Activated CD8-positive, alpha-beta memory T cell treated with anti-CD3 and anti-CD28 coated beads for 24 hours (primary cell): ENCODE measurements around the gene GSE1.

Source experiments
- DNase-seq: peaks from one replicate; pipeline ENCODE4 v3.0.0-alpha.2; 2020

Gene GSE1

DNA sequence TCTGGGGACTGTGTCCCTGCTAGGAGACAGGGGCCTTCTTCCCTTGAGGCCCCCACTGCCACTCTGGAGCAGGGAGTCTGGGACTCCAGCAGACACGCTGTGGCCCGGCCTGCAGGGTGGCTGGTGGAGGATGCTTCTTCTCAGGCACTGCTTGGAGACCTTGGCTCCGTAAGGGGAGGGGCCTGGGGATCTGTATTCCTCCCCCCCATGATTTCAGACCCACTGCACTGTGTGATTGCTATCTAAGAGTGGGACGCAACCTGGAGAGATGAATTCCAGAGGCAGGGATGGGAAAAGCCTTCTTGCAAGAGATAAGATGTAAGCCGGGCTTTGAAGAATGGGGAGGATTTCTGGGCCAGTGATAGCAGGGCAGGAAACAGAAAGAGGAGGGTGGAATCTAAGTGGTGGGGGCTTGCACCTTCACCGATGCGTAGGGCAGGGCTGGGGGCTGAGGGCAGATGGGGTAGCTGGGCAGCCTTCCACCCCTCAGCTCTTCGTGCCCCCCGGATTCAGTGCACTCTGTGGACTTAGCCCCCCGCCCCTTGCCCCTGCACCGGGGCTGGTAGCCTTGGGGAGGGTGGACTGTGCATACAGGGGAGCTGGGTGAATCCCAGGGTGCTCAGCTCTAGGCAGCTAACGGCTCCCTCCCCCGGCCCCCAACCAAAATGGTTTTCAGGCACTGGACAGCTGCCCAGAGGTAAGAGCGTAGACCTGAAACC lies 5.2 kb upstream of the GSE1 start:
- DNase-seq: no peak

DNA sequence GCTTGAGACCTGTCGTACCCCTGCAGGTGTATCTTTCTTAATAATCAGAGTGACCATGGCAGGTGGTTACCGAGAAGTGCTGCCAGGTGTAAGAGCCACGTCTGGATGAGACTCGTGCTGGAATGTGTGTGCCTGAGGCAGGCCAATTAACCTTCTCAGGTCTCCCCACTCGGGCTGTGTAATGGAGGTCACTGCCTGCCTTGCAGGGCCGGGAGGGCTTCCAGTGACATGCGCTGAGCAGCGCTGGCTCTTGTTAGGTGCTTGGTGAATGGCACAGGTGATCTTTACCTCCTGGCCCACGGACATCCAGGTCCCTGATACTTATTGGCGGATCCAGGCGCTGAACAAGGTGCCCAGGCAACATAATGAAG lies 4.6 kb upstream of the GSE1 start:
- no peak for DNase-seq

DNA sequence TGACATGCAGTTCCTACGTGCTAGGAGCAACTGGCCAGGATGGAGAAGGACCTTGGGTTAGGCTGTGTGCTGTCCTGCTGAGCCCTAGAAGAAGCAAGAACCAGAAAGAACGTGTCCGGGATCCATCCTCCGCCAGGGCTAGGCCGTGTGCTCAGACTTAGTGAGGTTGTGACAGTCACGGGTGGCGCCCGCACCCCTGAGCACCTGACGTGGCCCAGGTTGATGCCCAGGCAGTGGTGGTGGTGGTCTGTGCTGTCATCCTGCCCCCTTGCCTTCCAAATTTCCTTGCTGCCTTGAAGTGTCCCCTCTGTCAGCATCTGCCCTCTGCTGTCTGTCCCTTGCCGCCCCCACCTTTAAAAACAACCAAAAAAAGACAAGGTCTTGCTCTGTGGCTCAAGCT lies 4.2 kb upstream of the GSE1 start:
- DNase-seq: no peak

DNA sequence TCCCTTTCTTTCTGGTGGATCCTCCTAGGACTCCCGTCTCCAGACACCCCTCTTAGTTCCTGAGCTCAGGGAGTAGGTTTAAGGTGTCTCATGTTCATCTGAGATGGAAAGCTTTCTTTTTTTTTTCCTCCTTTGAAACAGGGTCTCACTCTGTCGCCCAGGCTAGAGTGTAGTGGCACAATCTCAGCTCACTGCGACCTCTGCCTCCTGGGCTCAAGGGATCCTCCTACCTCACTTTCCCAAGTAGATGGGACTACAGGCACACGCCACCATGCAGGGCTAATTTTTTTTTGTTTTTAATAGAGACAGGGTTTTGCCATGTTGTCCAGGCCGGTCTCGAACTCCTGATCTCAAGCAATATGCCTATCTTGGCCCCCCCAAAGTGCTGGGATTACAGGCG lies 3.6 kb upstream of the GSE1 start:
- DNase-seq: no peak

DNA sequence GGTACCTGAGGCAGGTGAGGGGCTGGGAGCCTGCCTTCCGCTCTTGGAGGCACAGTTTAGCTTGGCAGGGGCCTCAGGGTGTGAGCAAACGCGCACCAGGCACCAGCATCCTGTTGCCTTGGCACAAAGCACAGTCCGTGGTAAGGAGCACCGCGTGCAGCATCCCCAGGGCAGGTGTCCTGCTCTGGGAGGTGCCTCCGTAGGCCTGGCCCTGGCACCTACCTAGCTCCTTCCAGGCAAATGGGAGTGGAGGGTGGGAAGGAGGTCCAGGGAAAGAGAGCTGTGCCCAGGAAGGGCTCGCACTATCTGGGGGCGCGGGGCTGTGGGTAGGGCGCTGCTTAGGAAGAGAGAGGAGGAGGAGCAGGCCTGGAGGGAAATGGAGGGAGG lies 3.1 kb upstream of the GSE1 start:
- DNase-seq: no peak

DNA sequence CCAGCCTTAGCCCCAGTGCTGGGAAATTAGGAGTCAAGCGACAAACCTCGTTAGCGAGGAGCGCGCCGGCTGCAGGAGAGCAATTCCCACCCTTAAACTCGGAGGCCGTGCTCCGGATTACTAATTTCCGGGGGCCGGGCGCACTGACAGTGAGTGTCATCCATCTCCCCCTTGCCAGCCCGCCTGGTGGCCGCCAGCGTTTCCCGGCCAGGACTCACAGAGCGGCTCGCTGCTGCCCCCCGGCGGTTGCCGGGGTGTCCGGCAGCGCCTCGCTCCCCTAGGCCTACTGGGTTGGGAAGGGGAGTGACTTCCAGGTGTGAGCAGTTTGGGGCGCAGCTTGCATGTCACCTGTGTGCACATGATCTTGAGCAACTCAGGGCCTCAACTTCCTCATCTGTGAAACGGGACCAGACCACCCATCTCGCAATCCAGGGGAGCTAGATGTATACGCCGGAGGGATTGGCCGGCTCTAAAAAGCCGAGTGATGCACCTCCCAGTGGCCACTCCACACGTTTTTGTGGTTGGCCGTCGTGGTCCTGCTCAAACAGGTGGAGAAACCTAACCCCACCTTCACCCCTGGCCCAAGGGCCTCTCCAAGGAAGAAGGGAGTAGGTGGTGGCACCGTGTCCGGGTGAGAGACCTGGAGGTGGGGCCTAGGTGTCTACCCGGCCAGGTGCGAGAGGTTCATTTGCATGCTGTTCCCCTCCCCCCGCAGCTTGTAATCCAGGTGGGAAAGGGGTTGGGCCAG lies 2.5 kb upstream of the GSE1 start:
- peak; percentile 97 for DNase-seq

DNA sequence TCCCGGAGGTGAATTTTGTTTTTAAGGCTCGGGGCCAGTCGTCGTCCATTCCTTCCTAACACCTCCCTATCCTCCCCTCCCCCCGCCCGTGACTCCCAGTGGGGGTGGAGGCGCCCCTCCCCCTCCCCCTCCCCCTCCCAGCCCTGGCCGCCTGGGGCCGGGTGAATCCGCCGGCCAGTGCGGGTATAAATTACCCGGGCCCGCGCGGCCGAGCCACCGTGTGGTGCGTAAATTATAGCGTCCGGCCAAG lies 2.0 kb upstream of the GSE1 start:
- DNase-seq: no peak

DNA sequence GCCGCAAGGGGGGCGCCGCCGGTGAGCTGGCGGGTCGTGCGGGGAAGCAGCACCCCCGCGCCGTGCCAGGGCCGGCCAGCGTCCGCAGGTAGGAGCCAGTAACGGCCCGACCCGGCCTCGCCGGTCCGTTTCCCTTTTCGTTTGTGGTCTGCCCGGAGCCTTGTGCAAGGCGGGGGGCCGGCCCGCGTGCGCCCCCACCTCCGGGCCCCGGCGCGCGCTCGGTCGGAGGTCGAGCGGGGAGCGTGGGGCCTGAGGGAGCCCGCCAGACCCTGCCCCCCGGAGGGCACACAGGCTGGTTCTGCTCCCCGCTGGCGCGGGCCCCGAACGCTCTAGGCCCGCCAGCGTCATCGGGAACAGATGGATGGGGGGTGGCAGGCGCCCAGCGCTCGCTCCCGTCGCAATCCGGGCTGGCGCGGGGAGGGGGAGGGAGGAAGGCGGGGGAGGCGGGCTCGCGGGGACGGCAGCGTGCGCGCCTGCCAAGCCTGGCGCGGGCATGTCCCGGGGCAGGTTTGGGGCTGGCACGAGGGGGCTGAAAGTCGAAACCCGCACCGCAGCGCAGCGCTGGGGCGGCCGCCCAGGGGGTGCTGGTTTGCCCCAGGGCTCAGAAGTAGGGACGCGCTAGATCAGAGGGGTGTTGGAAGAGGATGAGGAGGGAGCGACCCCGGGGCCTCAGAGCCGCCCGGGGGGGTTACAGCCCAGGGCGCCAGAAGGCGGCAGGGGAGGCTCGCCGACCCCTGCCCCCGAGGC lies 1.5 kb upstream of the GSE1 start:
- peak; percentile 80 for DNase-seq

DNA sequence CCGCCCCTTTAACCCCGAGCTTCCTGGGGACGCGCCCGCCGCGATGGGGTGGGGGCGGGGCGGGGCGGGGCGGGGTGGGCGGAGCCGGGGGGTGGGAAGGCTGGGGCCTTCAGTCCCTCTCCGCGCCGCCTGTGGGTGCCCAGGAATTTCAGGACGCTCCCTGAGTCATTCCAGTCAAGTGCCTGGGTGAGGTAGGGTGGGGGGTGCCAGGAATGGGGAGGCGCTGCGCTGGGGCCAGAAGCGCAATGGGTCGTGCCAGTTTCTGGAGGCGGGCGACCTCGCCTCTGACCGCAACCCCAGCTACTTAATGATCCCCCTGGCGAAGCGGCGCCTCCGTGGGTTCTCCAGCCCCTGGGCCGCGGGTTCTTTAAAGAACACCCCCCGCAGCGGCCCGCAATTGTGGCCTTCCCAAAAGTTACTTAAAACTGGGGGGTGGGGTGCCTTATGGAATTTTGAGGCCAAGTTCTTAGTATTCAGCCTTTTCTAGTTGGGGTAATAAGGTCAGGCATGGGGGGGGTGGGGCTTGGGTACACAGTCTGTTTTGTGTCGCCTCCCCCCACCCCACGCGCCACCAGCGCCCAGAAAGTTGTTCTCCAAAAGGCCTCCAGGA lies 826 bp upstream of the GSE1 start:
- peak; percentile 78 for DNase-seq

DNA sequence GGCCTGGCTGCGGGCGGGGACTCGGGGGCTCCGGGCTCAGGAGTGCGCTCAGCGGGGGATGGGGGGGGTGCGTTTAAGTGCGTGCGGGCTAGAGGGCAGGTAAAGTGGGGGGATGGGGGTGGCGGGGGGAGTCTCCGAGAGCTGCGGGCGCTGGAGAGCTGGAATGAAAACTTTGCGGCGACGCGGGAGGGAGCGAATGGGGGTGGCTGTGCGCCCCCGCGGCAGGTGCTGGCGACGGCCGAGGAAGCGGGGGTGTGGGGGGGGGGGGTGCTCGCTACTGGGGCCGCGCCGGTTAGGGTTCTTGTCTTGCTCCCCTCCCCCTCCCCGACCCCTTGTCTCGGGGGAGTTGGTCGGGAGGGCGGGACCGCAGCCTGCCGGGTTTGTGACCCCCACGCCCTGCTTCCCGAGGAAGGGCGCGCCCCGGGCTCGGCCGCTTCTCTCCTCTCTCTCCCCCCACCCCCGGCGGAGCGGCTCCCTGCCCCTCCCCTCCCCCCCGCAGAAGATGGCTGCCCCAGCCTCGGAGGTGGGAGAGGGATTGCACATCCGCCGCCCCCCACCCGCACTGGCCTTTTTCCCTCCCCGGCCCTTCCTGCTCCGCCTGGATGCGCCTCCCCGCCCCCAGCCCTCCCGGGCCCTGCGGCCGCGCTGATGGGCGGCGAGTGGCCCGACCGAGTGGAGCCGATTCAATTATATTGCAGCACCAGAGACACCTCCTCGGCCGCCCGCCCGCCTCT lies 649 bp downstream of the GSE1 start:
- DNase-seq: peak; percentile 69

DNA sequence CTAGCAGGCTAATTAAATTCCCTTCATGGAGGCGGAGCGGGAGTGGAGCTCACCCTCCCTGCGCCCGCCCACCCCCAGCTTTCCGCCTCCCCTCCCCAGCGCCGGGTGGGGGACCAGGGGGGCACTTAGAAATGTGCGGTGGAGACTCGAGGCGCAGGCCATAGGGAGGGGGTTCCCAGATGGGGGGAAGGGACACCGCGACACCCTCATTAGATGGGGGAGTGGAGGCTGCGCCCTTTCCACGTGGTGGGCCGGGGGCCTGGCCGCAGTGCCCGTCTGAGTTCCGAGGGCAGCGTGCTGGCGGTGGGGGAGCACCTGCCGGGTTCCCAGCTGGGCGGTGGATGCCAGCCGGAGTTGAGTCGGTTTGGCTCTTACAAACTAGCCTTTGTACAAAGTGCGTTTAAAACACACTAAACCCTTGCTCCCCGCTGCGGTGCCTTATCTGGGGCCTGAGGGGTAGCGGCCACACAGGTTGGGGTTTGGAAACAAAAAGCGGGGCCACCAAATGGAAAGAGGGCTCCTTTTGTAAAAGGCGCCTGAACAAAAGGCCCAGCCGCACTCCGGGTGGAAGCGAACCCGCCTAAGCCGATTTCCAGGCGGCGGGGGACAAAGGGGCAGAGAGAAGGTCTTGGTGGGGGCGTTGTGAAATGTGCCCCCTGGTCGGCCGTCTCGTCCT lies 1.4 kb downstream of the GSE1 start:
- DNase-seq: peak; percentile 68

DNA sequence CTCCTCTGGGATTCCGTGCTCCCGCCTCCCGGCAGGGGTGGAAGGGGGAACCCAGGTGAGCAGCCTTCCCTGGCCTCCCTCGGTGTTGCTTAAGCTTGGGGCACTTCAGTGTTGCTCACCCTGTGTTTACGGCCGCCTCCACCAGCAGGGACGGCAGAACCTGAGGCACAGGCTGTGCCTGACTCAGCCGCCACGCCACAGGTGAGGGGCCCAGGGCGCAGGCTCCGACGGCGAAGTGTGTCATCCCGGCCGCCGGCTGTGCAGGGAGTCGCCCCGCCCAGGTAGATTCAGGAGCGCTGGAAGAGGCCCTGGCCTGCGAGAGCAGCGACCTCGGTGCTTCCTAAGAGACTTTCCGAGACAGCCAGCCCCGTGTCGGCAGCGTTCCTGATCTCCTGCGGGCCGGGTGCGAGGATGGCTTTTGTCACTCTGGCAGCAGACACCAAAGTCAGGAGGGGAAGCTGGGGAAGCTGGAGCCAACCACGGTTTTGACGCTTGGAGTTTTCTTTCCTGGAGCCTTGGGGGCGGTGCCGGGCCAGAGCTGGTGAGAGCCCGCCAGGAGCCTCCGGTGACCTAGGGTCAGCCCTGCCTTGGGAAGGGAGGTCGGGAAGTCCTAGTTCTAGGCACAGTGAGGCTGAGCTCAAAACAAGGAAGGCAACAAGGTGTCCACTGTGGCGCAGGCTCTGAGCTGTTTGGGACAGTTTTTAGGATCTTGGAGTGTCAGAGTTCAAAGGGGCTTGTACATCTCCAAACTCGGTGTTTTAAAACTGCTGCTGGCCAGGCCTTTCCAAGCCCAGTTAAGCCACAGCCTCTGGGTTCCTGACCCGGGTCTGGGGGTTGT lies 2.1 kb downstream of the GSE1 start:
- DNase-seq: peak; percentile 84

DNA sequence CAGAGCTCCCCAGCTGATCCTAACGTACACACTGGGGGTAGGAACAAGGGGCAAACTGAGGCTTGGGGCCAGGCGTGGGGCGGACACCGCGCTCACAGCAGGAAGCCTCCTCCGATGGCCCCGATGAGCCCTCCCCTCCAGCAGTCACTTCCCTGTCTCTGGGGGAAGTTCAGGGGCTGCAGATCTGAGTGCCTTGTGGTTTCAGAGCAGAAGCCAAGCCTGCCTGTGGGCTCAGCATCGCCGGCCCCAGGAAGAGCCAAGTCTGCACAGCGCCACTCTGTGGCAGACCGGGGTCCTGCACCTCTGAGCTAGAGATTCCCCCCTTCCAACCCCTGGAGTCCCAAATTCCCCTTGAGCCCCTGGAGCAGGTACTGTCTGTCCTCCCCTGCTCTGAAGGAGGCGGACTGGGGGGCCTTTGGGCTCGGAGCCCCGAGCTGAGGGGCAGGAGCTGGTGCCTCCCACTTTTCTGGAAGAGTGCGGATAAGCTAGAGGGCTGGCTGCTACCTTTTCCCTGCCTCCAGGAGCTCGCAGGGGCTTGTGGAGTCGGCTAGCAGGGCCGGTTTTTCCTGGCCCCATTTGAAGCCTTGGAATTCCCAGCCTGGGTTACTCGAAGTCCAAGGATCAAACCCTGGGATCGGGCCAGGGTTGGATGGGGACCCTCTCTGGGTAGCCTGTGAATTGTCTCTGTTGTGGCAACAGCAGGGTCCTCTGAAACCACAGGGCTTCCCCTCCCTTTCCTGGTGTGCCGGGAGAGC lies 2.9 kb downstream of the GSE1 start:
- peak; percentile 92 for DNase-seq

DNA sequence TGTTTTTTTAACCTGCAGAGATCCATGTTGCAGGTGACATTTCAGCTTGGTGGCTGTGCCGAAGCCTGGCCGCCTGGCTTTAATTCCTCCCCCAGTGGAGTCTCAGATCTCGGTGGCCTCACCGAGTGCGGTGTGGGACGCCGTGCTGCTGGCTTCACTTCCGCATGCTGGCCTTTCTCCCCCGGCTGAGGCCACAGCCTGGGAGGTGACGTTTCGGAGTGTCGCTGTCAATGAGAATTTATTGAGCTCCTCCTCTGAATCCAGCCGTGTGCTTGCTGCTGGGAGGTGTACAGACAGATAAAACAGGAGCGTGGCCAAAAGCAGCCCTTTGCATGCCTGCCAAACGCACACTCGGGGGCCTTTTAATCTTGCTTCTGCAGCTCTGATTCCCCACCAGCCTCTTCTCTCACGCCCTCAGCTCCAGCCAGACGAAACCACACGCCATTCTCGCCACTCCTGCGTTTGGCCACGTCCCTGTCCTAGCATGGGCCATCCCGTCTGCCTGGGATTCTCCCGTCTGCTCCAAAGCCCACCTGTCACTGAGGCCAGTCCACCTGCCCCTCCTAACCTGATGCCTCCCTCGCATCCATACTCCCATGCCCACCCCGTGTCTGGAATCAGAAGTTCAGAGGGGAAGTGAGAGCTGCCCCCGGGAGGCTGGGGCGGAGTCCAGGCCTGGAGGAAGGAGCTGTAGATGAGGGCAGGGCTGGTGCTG lies 3.6 kb downstream of the GSE1 start:
- DNase-seq: peak; percentile 73

DNA sequence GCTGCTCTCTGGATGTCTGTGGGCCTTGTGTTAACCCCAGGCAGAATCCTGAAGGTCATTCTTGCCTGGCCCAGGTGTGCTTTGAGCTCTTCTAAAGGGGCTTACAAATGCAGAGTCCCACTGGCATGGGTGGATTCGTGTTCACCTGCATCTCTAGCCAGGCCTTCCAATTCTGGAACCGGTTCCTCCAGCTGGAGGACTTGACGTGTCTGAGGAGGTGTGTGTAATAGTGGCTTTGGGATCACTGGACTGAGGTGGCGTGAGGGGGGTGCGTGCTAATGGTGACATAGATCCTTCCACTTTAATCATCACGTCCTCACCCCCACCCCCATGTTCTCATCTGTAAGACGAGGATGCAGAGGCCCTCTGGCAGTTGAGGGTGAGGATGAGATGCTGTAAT lies 4.8 kb downstream of the GSE1 start:
- no peak for DNase-seq

DNA sequence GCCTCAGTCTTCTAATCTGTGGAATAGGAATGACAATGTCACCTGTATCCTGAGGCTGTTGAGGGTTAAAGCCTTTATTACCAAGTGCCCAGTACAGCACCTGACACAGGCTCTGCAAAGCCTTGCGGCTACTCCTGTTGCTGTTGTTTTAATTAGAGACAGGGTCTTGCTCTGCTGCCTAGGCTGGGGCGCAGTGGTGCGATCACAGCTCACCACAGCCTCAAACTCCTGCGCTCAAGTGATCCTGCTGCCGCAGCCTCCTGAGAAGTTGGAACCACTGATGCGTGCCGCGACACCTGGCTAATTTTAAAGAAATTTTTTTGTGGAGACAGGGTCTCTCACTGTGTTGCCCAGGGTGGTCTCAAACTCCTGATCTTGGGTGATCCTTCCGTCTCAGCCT lies 5.4 kb downstream of the GSE1 start:
- DNase-seq: no peak

DNA sequence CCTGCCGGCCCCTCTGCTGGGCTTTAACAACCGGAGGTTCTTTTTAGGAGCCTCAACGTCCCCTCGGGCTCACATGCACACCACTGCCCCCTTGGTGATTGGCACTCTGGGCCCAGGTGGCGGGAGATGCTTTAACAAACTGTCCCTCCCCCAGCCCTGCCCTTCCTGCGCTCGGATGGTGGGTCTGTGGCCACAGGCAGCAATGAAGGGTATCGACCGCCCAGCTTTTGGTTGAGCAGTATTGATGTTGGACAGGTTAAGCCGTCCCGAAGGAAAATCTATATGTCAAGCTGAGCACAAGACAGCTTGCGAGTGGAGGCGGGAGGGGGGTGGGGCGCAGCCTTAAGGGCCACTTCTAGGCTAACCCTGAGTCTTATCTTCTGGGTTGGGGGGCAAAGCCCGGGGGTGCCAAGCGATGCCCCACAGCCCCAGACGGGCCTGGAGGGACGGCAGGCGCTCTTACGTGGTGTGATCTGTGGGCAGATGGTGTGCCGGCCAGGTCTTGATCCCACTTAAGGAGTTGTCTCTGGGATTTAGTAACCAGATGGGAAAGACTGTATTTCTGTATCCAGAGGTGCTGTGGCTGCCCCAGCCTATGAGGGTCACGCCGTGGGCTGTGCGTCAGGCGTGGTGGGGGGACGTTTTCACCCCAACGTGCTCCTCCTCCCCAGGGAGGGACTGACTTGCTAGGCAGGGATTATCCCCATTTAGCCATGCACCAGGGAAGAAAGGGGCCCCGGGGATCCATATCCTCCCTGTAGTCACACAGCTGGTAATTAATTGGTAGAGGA lies 6.2 kb downstream of the GSE1 start:
- no peak for DNase-seq

DNA sequence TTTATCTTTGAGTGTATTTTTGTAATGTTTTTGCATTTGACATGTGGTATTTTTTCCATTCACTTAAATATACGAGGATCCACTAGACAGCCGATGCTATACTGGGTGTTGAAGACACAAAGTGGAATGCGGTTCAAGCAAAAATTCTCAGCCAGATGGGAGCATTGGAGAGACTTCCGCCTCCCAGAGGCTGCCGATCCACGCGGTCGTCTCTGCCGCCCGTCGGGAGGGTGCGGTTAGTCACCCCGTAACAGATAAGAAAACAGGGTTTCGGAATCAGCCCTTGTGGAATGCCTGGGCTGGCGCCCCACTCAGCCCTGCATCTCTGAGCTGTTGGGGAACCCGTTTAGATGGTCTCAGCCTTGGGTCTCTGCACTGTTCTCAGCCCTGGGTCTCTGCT lies 7.3 kb downstream of the GSE1 start:
- no peak for DNase-seq

DNA sequence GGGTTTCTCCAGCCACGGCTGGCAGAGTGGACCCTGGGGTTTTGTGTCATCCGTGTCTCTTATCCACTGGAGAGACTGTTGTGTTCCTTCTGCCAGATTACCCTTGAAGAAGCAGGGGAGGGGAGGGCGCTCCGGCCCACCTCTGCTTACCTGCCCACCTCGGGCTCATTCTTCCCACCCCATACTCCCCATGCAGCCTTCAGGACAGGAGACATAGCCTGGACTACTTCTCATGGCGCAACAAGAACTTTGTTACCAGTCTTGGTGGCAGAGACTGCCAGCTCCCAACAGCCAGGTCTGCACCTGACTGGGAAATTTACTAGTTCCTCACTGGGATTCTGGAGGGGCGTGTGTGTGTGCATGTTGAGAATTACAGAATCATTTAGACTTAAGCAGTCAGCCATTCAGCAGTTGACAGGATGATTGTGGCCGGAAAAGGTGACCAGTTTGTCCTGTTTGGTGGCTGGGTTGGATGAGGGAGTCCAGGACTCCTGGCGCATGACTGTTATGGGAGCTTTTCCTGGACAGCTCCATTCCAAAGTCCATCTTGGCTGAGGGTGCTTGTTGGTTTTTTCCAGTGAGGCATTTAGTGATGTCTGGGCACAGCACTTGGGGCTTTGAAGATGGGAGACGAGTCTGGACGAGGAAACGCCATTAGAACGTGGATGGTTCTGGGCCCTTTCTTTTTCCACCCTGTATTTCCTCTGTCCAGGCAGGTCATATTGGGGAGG lies 8.7 kb downstream of the GSE1 start:
- DNase-seq: no peak
